H9 (cell line): ENCODE data around the gene SV2C. TPM values are rescaled to one million over a fixed set of nuclear protein-coding genes. Genes with fewer than 3 reads are reported as not detected.

ENCODE experiments used
- DNase-seq: peaks from one replicate; pipeline ENCODE4 v3.0.0-alpha.2; 2017
- H2AFZ ChIP-seq: one replicate; pipeline ENCODE4 v1.6.1; 2013; ENCODE audit warnings: mild to moderate bottlenecking, low read length, control low read depth, moderate library complexity
- H2AK5ac ChIP-seq: 2 replicates; pipeline ENCODE4 v1.6.1; 2013; ENCODE audit warnings: low read length, control low read depth, mixed read lengths; ENCODE audit not compliant: insufficient read length
- H2BK120ac ChIP-seq: one replicate; pipeline ENCODE4 v1.6.1; 2013; ENCODE audit warnings: low read depth, mild to moderate bottlenecking, low read length, control low read depth, inconsistent platforms; ENCODE audit not compliant: poor library complexity, severe bottlenecking
- H2BK12ac ChIP-seq: 2 replicates; pipeline ENCODE4 v1.6.1; 2013; ENCODE audit warnings: low read length, control low read depth, mixed read lengths, low read depth; ENCODE audit not compliant: insufficient read length
- H2BK15ac ChIP-seq: 2 replicates; pipeline ENCODE4 v1.6.1; 2013; ENCODE audit warnings: low read depth, low read length, control low read depth
- H2BK20ac ChIP-seq: one replicate; pipeline ENCODE4 v1.6.1; 2013; ENCODE audit warnings: low read depth, mild to moderate bottlenecking, low read length, control low read depth, inconsistent platforms; ENCODE audit not compliant: poor library complexity, severe bottlenecking
- H2BK5ac ChIP-seq: 2 replicates; pipeline ENCODE4 v1.6.1; 2013; ENCODE audit warnings: low read length, control low read depth, mixed read lengths; ENCODE audit not compliant: insufficient read length
- H3K14ac ChIP-seq: 2 replicates; pipeline ENCODE4 v1.6.1; 2013; ENCODE audit warnings: low read length, control low read depth; ENCODE audit not compliant: insufficient read depth
- H3K18ac ChIP-seq: 2 replicates; pipeline ENCODE4 v1.6.1; 2013; ENCODE audit warnings: low read depth, mild to moderate bottlenecking, mixed read lengths, low read length, control low read depth; ENCODE audit not compliant: insufficient read length
- H3K23ac ChIP-seq: 2 replicates; pipeline ENCODE4 v1.6.1; 2013; ENCODE audit warnings: low read length, control low read depth, mixed read lengths, low read depth; ENCODE audit not compliant: insufficient read length
- H3K23me2 ChIP-seq: 2 replicates; pipeline ENCODE4 v1.6.1; 2013; ENCODE audit warnings: low read depth, mild to moderate bottlenecking, mixed read lengths, low read length, control low read depth; ENCODE audit not compliant: insufficient read length, poor library complexity, severe bottlenecking
- H3K27ac ChIP-seq: 2 replicates; pipeline ENCODE4 v1.5.1; 2013; ENCODE audit warnings: low read length, control low read depth, mixed read lengths, low read depth; ENCODE audit not compliant: insufficient read length
- H3K27me3 ChIP-seq: 2 replicates; pipeline ENCODE4 v1.6.1; 2013; ENCODE audit warnings: low read length, control low read depth, inconsistent platforms; ENCODE audit not compliant: insufficient read depth
- H3K4ac ChIP-seq: 2 replicates; pipeline ENCODE4 v1.6.1; 2013; ENCODE audit warnings: low read depth, mild to moderate bottlenecking, control low read depth, inconsistent platforms, low read length, moderate library complexity
- H3K4me1 ChIP-seq: 2 replicates; pipeline ENCODE4 v1.6.1; 2013; ENCODE audit warnings: low read length, control low read depth, inconsistent platforms; ENCODE audit not compliant: insufficient read depth
- H3K4me2 ChIP-seq: 2 replicates; pipeline ENCODE4 v1.6.1; 2013; ENCODE audit warnings: low read length, control low read depth, mixed read lengths; ENCODE audit not compliant: insufficient read length, insufficient read depth
- H3K56ac ChIP-seq: 2 replicates; pipeline ENCODE4 v1.6.1; 2013; ENCODE audit warnings: low read depth, mild to moderate bottlenecking, mixed read lengths, low read length, control low read depth; ENCODE audit not compliant: insufficient read length
- H3K79me1 ChIP-seq: 2 replicates; pipeline ENCODE4 v1.6.1; 2013; ENCODE audit warnings: low read depth, mild to moderate bottlenecking, moderate library complexity, low read length, control low read depth, inconsistent platforms; ENCODE audit not compliant: insufficient read depth, poor library complexity, severe bottlenecking
- H3K79me2 ChIP-seq: 2 replicates; pipeline ENCODE4 v1.6.1; 2013; ENCODE audit warnings: low read length, control low read depth, inconsistent platforms; ENCODE audit not compliant: insufficient read depth
- H3K9ac ChIP-seq: 2 replicates; pipeline ENCODE4 v1.6.1; 2013; ENCODE audit warnings: low read length, control low read depth, mixed read lengths; ENCODE audit not compliant: insufficient read length; ENCODE audit errors: extremely low read depth
- H3K9me3 ChIP-seq: one replicate; pipeline ENCODE4 v1.6.1; 2013; ENCODE audit warnings: low read depth, low read length, inconsistent platforms; ENCODE audit not compliant: control insufficient read depth
- H3T11ph ChIP-seq: one replicate; pipeline ENCODE4 v1.6.1; 2013; ENCODE audit warnings: mild to moderate bottlenecking, low read length, control low read depth, inconsistent platforms
- H4K20me1 ChIP-seq: one replicate; pipeline ENCODE4 v1.6.1; 2013; ENCODE audit not compliant: control insufficient read depth, insufficient read length, insufficient read depth
- H4K5ac ChIP-seq: 2 replicates; pipeline ENCODE4 v1.6.1; 2013; ENCODE audit warnings: low read depth, mild to moderate bottlenecking, mixed read lengths, low read length, control low read depth; ENCODE audit not compliant: insufficient read length
- H4K8ac ChIP-seq: replicated peaks from 2 replicates; pipeline ENCODE4 v1.6.1; 2013; ENCODE audit warnings: low read length, control low read depth, mixed read lengths, low read depth; ENCODE audit not compliant: insufficient read length
- H4K91ac ChIP-seq: 2 replicates; pipeline ENCODE4 v1.6.1; 2013; ENCODE audit warnings: low read depth, mild to moderate bottlenecking, moderate library complexity, mixed read lengths, low read length, control low read depth; ENCODE audit not compliant: insufficient read length
- H3K27ac Mint-ChIP-seq, 3 experiments: 2 replicates in 2 of 3; 3 replicates in 1 of 3; pipeline ENCODE4 v1.8.0; 2020 to 2021; ENCODE audit warnings: mixed read lengths in 3 of 3, mild to moderate bottlenecking in 1 of 3, moderate library complexity in 1 of 3
- H3K27me3 Mint-ChIP-seq: 2 replicates; pipeline ENCODE4 v1.8.0; 2021; ENCODE audit warnings: low read depth, mild to moderate bottlenecking, moderate library complexity, mixed read lengths
- H3K36me3 Mint-ChIP-seq, 3 experiments: 2 replicates in 2 of 3; 3 replicates in 1 of 3; pipeline ENCODE4 v1.8.0; 2020 to 2021; ENCODE audit warnings: low read depth in 3 of 3, mixed read lengths in 3 of 3; ENCODE audit not compliant: insufficient read depth in 1 of 3
- H3K4me1 Mint-ChIP-seq, 2 experiments: 2 replicates each; pipeline ENCODE4 v1.8.0; 2020; ENCODE audit warnings: mixed read lengths in 2 of 2
- H3K4me3 Mint-ChIP-seq, 2 experiments: 2 replicates in 1 of 2; 3 replicates in 1 of 2; pipeline ENCODE4 v1.8.0; 2020 to 2021; ENCODE audit warnings: mild to moderate bottlenecking in 2 of 2, mixed read lengths in 2 of 2, moderate library complexity in 1 of 2
- H3K9me3 Mint-ChIP-seq, 2 experiments: 2 replicates in 1 of 2; 3 replicates in 1 of 2; pipeline ENCODE4 v1.8.0; 2020; ENCODE audit warnings: mild to moderate bottlenecking in 2 of 2, mixed read lengths in 2 of 2, moderate library complexity in 1 of 2
- CTCF ChIP-seq: fragments of 200-600 bp; sonication (generic); conservative IDR thresholded peaks from 3 replicates; pipeline ENCODE4 v1.8.0; 2021; ENCODE audit warnings: antibody characterized with exemption, mild to moderate bottlenecking
- WGBS: extraction: QIAGEN DNeasy Blood & Tissue Kit; methylation state at CpG from one replicate; pipeline ENCODE4 v1.1.7; 2013; ENCODE audit warnings: missing lambda C conversion rate, low lambda C conversion rate, mixed read lengths; ENCODE audit not compliant: insufficient read length; ENCODE audit errors: extremely low coverage; 5-methylcytosine and 5-hydroxymethylcytosine counted together
- total RNA-seq: library from RNA; stranded (reverse); gene quantifications from 2 replicates; pipeline ENCODE4 v1.2.1, GENCODE V29; 2021

Gene SV2C
- total RNA-seq, 1 experiment from 2014 or later = 0.09 TPM

GRCh38 chr5:76134646-76135045 is 51.5 kb downstream of the SV2C start:
- Histone ChIP-seq H3K27ac (no peak overlapping the region), H4K8ac (no peak overlapping the region), H3T11ph (no peak overlapping the region), H3K4me2 (no peak overlapping the region), H3K56ac (no peak overlapping the region), H2AK5ac (no peak overlapping the region), H3K9ac (no peak overlapping the region), H3K9me3 (no peaks in the 10 kb centered on the region), H3K79me1 (no peaks in the 10 kb centered on the region), H3K4me1 (no peaks in the 10 kb centered on the region), H3K23me2 (no peaks in the 10 kb centered on the region), H3K18ac (no peak overlapping the region), H3K79me2 (no peaks in the 10 kb centered on the region), H2BK20ac (no peak overlapping the region), H2BK5ac (no peak overlapping the region), H3K23ac (no peak overlapping the region), H3K4ac (no peak overlapping the region), H4K91ac (no peak overlapping the region), H3K27me3 (no peaks in the 10 kb centered on the region), H2BK12ac (no peak overlapping the region), H2BK15ac (no peak overlapping the region), H2AFZ (no peak overlapping the region), H4K5ac (no peak overlapping the region), H2BK120ac (no peak overlapping the region), H3K14ac (no peak overlapping the region), H4K20me1 (no peaks in the 10 kb centered on the region)
- Mint-ChIP-seq H3K27ac (no peak overlapping the region), H3K4me1 (no peaks in the 10 kb centered on the region), H3K9me3 (no peaks in the 10 kb centered on the region), H3K4me3 (no peak overlapping the region), H3K36me3 (no peaks in the 10 kb centered on the region), H3K27me3 (peaks cover 5% of the 10 kb centered on the region)
- DNase-seq = no peak
- no peak for TF ChIP-seq CTCF
- no CpG with 5 or more reads among the region's 1 CpG for WGBS
